CD4-positive, alpha-beta T cell treated with Interleukin-10 for 1 hour (primary cell): ENCODE data around the gene SCUBE2.
"Not testable (repeated sequence)": the region's sequence is repeated elsewhere in the genome, so short reads cannot be mapped to it uniquely, and the experiment has no call there.

Experiments
- DNase-seq: peaks from one replicate; pipeline ENCODE4 v3.0.0-alpha.2; 2020

The SCUBE2 gene

DNA sequence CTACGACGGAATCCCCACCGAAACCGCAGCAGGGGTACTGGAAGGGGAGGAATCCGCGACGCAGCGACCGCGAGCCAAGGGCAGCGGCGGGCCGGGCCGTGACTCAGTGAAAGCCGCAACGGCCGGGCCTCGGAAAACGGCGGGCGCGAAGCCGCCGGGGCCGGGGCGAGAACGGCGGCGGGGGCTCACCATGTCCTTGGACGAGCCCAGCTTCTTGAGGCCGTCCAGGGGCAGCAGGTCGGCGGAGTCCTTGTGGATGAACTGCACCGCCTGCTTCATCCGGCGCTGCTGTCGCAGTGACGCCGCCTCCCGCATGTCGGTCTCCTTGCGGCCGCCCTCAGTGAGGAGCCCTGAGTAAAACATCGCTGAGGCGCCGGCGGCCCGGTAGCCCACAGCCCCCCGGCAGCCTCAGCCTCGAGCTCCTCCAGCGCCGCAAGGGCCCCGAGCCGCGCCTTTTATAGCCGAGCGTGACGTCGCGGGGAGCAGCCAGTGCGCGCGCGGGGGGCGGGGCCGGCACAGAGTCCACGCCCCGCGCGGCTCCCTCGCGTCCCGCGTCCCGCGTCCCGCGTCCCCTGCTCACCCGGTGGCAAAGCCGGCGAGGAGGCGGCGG is 87.7 kb downstream of the SCUBE2 start, which contains the start of gene NRIP3:
TSS of gene NRIP3 (minus strand) at position 429 of the 610 bp plus-strand sequence. CDS start at position 363, 66 bp downstream.
- peak; percentile 84 for DNase-seq

DNA sequence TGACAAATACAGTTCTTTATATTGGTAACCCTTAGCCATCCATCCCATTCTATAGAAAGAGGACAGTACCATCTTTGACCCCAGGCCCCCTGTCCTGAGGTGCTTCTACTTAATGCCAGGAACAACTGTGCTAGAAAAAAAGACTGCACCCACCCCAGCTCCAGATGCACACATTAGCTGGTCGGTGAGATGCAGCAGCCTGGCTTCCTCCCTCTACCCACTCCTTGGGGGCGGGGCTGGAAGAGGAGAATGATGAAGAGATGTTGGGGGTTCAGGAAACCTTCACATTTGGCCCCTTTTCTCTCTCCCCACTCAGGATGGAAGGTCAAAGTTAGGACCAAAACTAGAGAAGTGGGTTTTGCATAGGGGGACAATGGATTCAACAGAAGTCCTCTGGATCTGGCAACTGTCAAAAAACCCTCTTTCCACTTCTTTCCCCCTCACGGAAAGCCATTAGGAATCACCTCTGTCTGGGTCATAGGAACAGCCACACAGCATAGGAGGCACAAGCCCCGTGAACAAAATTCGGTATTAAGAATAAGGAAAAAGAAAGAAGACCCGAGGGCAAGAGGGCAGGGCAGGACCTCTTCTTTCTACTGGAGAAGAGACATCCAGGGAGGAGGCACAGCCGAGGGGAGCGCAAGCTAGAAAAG is 88.4 kb downstream of the SCUBE2 start:
- DNase-seq, result no peak

DNA sequence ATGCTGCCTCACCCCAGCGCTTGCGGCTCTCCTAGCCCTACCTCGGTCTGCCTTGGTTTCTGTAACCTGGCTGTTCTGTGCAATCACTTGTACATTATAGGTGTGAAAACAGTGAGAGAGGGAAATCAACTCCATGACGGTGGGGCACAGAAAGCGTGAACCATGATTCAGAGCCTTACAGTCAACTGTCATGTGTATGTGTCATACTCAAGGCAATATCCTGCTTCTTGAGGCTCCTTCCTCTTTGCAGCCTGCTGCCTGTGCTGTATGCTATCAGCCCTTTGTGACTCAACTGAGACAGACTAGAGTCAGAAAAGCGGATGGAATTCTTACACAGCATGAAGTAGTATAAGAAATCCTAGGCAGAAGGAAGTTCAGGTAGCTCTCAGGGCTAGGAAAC is 89.7 kb downstream of the SCUBE2 start:
- peak; percentile 15 for DNase-seq

GRCh38 chr11:8998017-8998416 is 93.4 kb downstream of the SCUBE2 start:
- DNase-seq, result no peak

GRCh38 chr11:8997451-8997850 is 93.9 kb downstream of the SCUBE2 start:
- DNase-seq, result no peak

DNA sequence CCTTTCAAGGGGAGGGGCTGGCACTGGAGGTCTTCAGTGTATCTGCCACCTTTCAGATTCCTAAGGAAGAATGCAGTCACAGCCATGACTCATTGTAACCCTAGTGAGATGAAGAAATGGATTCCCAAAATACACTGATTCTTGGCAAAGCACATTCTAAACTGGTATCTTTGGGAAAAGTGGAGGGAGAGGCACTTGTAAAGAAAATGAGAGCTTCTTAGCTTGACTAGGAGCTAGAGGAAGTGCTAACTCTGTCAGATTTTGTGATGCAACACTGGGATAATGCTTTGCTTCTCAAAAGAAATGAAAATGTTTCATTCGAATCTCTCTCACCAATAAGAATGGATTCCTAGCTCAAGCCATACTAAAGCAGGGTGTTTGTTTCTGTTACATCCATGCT is 101.9 kb downstream of the SCUBE2 start:
- no peak for DNase-seq

GRCh38 chr11:8988329-8989234 is 102.8 kb downstream of the SCUBE2 start:
- no peak for DNase-seq

GRCh38 chr11:8987446-8987845 is 104.0 kb downstream of the SCUBE2 start:
- DNase-seq, result no peak

GRCh38 chr11:8986772-8987171 is 104.6 kb downstream of the SCUBE2 start:
- DNase-seq, result not testable (repeated sequence)

GRCh38 chr11:8985462-8985861 is 105.9 kb downstream of the SCUBE2 start:
- DNase-seq, result no peak

- DNase-seq, result no peak
Observed at GRCh38 chr11:8983552-8983951, 107.8 kb downstream of the SCUBE2 start.

DNA sequence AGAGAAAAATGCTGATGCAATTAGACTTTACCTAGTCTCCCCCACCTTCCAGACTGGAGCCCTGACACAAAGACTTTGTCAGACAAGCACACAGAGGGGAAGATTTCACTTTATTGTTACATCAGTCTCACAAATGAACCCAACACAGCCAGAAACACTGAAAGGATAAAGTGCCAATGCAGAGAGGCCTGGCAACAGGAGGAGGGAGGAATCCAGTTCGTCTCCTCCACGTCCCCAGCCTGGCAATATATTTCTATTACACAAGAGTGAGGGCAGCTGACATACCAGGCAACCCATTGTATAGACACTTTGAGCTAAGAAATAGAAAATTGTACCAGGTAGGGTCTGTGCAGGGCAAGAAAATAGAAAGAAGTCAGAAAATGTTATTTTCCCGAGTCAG is 110.9 kb downstream of the SCUBE2 start:
- no peak for DNase-seq

DNA sequence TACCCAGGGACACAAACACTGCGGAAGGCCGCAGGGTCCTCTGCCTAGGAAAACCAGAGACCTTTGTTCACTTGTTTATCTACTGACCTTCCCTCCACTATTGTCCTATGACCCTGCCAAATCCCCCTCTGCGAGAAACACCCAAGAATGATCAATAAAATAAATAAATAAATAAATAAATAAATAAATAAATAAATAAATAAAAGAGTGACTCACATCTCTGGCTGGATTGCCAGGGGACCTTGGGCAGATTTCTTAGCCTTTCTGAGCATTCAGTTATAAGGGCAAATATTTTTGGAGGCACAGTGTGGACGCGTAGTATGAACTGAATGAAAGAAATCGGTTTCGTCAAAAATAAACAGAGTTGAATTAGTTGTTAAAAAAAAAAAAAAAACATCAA is 112.0 kb downstream of the SCUBE2 start:
- DNase-seq, result not testable (repeated sequence)

GRCh38 chr11:8973121-8973520 is 118.3 kb downstream of the SCUBE2 start:
- no peak for DNase-seq

- no peak for DNase-seq
Observed at GRCh38 chr11:8971924-8972316, 119.5 kb downstream of the SCUBE2 start.

GRCh38 chr11:8971196-8971923 is 120.0 kb downstream of the SCUBE2 start:
- no peak for DNase-seq
